B cell (primary cell): ENCODE results near the gene PLD1. TPM values are rescaled to one million over a fixed set of nuclear protein-coding genes. Genes with fewer than 3 reads are reported as not detected.

Source experiments
- ATAC-seq: fragments of 200-7000 bp; cut with Tn5 transposase; one replicate; pipeline ENCODE4 v1.10.0; 2021; ENCODE audit warnings: low read depth, mild to moderate bottlenecking, moderate number of reproducible peaks, moderate library complexity
- CTCF ChIA-PET: fragments of 350-600 bp; sonication (Branson Sonifier 250); formaldehyde crosslinking; loops from one replicate; lab custom pipeline; 2021; ENCODE audit warnings: antibody characterized with exemption, inconsistent platforms; lab: Charles Lee
- POLR2A ChIA-PET: fragments of 350-600 bp; sonication (Branson Sonifier 250); formaldehyde crosslinking; loops from one replicate; lab custom pipeline; 2021; ENCODE audit warnings: antibody characterized with exemption; lab: Charles Lee
- DNase-seq: peaks from one replicate; pipeline ENCODE4 v3.0.0; 2013
- H2AFZ ChIP-seq: 2 replicates; pipeline ENCODE4 v1.6.1; 2012; ENCODE audit warnings: mild to moderate bottlenecking, low read depth, low read length; ENCODE audit not compliant: insufficient read depth, poor library complexity, severe bottlenecking
- H3K27ac ChIP-seq, 2 donors: 1 replicate in 1 of 2; 2 replicates in 1 of 2; pipeline ENCODE4 v1.5.1; 2012 to 2013; ENCODE audit warnings: low read length in 2 of 2, mild to moderate bottlenecking in 2 of 2, moderate library complexity in 1 of 2
- H3K27me3 ChIP-seq, 4 experiments: fragments of 200-600 bp in 1 of 4; sonication (generic) in 1 of 4; replicated peaks in 1 of 4; 1 replicate in 2 of 4; 2 replicates in 2 of 4; pipeline versions ENCODE4 v1.6.1 to v1.7.0; 2013 to 2016; ENCODE audit warnings: low read length in 3 of 4, mild to moderate bottlenecking in 2 of 4, mixed read lengths in 1 of 4, moderate library complexity in 1 of 4; ENCODE audit not compliant: insufficient read depth in 4 of 4, control insufficient read depth in 3 of 4; ENCODE audit errors: control extremely low read depth in 1 of 4
- H3K36me3 ChIP-seq, 2 experiments: replicated peaks in 1 of 2; 1 replicate in 1 of 2; 2 replicates in 1 of 2; pipeline versions ENCODE4 v1.6.1 to v1.7.1; 2013; ENCODE audit warnings: low read length in 1 of 2; ENCODE audit not compliant: insufficient read depth in 2 of 2, control insufficient read depth in 1 of 2; ENCODE audit errors: control extremely low read depth in 1 of 2, extremely low read depth in 1 of 2
- H3K4me1 ChIP-seq, 2 donors: fragments of 200-600 bp in 1 of 2; sonication (generic) in 1 of 2; 1 replicate in 1 of 2; 2 replicates in 1 of 2; pipeline versions ENCODE4 v1.5.1 to v1.6.1; 2013 to 2017; ENCODE audit warnings: low read length in 2 of 2; ENCODE audit not compliant: control insufficient read depth in 2 of 2, insufficient read depth in 2 of 2
- H3K4me2 ChIP-seq: replicated peaks from 2 replicates; pipeline ENCODE3; 2012; ENCODE audit warnings: mild to moderate bottlenecking, low read depth, low read length; ENCODE audit not compliant: poor library complexity, severe bottlenecking
- H3K4me3 ChIP-seq, 5 experiments: fragments of 200-600 bp in 1 of 5; sonication (generic) in 1 of 5; 1 replicate in 3 of 5; 2 replicates in 2 of 5; pipeline versions ENCODE4 v1.5.1 to v1.7.0; 2011 to 2016; ENCODE audit warnings: low read length in 4 of 5, mild to moderate bottlenecking in 4 of 5, low read depth in 2 of 5, control low read depth in 1 of 5, moderate library complexity in 1 of 5; ENCODE audit not compliant: insufficient read depth in 1 of 5; ENCODE audit errors: control extremely low read depth in 1 of 5, extremely low read depth in 1 of 5
- H3K79me2 ChIP-seq: fragments of 200-600 bp; sonication (generic); one replicate; pipeline ENCODE4 v1.6.0; 2016; ENCODE audit warnings: low read length; ENCODE audit not compliant: control insufficient read depth, insufficient read depth
- H3K9ac ChIP-seq: fragments of 200-600 bp; sonication (generic); 2 replicates; pipeline ENCODE4 v1.6.1; 2017; ENCODE audit warnings: mild to moderate bottlenecking, low read length, moderate library complexity
- H3K9me3 ChIP-seq, 3 donors: one replicate each; pipeline versions ENCODE4 v1.6.1 to v1.7.1; 2013; ENCODE audit warnings: low read length in 2 of 3; ENCODE audit not compliant: control insufficient read depth in 2 of 3, insufficient read depth in 1 of 3; ENCODE audit errors: control extremely low read depth in 1 of 3
- H4K20me1 ChIP-seq: 2 replicates; pipeline ENCODE4 v1.6.0; 2012; ENCODE audit warnings: mild to moderate bottlenecking, low read length; ENCODE audit not compliant: insufficient read depth, control insufficient read depth, poor library complexity, severe bottlenecking
- H3K27ac Mint-ChIP-seq: one replicate; pipeline ENCODE4 v1.8.0; 2021; ENCODE audit warnings: mixed read lengths
- H3K27me3 Mint-ChIP-seq: one replicate; pipeline ENCODE4 v1.8.0; 2021; ENCODE audit warnings: mixed read lengths
- H3K4me1 Mint-ChIP-seq: one replicate; pipeline ENCODE4 v1.8.0; 2021; ENCODE audit warnings: mixed read lengths
- H3K4me3 Mint-ChIP-seq: one replicate; pipeline ENCODE4 v1.8.0; 2021; ENCODE audit warnings: mixed read lengths
- H3K9me3 Mint-ChIP-seq: one replicate; pipeline ENCODE4 v1.8.0; 2022; ENCODE audit warnings: mixed read lengths; ENCODE audit not compliant: insufficient read depth
- EZH2 ChIP-seq: IDR thresholded peaks from 2 replicates; pipeline ENCODE4 v1.6.1; 2012; ENCODE audit warnings: borderline replicate concordance, low read depth, mild to moderate bottlenecking, moderate library complexity, low read length; ENCODE audit not compliant: insufficient read depth, poor library complexity, severe bottlenecking
- WGBS: methylation state at CpG from one replicate; pipeline ENCODE4 v1.1.5; 2013; ENCODE audit warnings: missing lambda C conversion rate; ENCODE audit not compliant: insufficient coverage; 5-methylcytosine and 5-hydroxymethylcytosine counted together
- intact Hi-C: fragments of 100-400 bp; cut with micrococcal nuclease; formaldehyde crosslinking; loops from one replicate; pipeline ENCODE4 v1.10.0; 2022
- polyA plus RNA-seq: library from polyadenylated mRNA; depleted of rRNA; stranded (reverse); fragments of >200 nt; gene quantifications from 2 replicates; pipeline ENCODE4 v1.2.3, GENCODE V29; 2012
- total RNA-seq, 2 donors: library from RNA; stranded (reverse); fragments of 120-200 nt in 1 of 2; gene quantifications; 1 replicate in 1 of 2; 2 replicates in 1 of 2; pipeline versions ENCODE4 v1.2.3 to v1.2.4, GENCODE V29; 2013 to 2022
- TF ChIP-seq, protein P1 (sequence below): fragments of 200-600 bp; IDR thresholded peaks from one replicate; pipeline ENCODE4 v1.8.0; 2022; ENCODE audit warnings: antibody characterized with exemption, mild to moderate bottlenecking

Gene PLD1
- total and polyA plus RNA-seq, 2 donors (not counting 1 experiment from before 2014, with no cell fraction given) = 0.24 to 0.52 TPM

DNA sequence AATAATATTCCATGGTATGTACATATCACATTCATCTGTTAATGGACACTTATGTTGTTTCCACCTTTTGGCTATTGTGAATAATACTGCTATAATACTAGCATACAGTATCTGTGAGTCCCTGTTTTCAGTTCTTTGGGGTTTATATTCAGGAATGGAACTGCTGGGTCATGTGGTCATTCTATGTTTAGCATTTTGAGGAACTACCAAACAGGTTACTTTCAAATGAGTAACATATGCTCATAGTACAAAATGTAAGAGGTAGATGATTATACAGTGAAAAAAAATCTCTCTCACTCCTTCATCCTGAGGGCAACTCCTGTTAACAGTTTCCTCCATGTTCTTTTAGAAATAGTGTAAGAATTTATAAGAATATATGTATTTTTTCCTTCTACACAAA, 162.2 kb downstream of the PLD1 start:
- no peak overlapping the region for H3K4me2 ChIP-seq
- no peak overlapping the region for H2AFZ ChIP-seq
- DNase-seq (no peak), ATAC-seq (no peak)
- Mint-ChIP-seq H3K27ac (no peak overlapping the region), H3K27me3 (peaks cover 8% of the 10 kb centered on the region), H3K4me1 (no peaks in the 10 kb centered on the region), H3K9me3 (no peaks in the 10 kb centered on the region), H3K4me3 (no peak overlapping the region)
- H3K27me3 ChIP-seq = no peaks in the 10 kb centered on the region
- H3K9me3 ChIP-seq = no peaks in the 10 kb centered on the region
- no peaks in the 10 kb centered on the region for H3K79me2 ChIP-seq
- no peak overlapping the region for H3K4me3 ChIP-seq
- no peaks in the 10 kb centered on the region for H3K4me1 ChIP-seq
- no peaks in the 10 kb centered on the region for H4K20me1 ChIP-seq
- no peaks in the 10 kb centered on the region for H3K36me3 ChIP-seq
- POLR2A ChIA-PET = no interaction called here
- intact Hi-C loops = no loop called here
- H3K9ac ChIP-seq = no peak overlapping the region
- H3K27ac ChIP-seq = no peak overlapping the region
- CTCF ChIA-PET = no interaction called here
- TF ChIP-seq, protein P1, sequence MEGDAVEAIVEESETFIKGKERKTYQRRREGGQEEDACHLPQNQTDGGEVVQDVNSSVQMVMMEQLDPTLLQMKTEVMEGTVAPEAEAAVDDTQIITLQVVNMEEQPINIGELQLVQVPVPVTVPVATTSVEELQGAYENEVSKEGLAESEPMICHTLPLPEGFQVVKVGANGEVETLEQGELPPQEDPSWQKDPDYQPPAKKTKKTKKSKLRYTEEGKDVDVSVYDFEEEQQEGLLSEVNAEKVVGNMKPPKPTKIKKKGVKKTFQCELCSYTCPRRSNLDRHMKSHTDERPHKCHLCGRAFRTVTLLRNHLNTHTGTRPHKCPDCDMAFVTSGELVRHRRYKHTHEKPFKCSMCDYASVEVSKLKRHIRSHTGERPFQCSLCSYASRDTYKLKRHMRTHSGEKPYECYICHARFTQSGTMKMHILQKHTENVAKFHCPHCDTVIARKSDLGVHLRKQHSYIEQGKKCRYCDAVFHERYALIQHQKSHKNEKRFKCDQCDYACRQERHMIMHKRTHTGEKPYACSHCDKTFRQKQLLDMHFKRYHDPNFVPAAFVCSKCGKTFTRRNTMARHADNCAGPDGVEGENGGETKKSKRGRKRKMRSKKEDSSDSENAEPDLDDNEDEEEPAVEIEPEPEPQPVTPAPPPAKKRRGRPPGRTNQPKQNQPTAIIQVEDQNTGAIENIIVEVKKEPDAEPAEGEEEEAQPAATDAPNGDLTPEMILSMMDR = no peak
- TF ChIP-seq EZH2 = no peak

- Histone ChIP-seq H3K9me3 (no peaks in the 10 kb centered on the region), H3K4me3 (no peak overlapping the region), H3K27me3 (no peaks in the 10 kb centered on the region), H3K79me2 (no peaks in the 10 kb centered on the region), H3K36me3 (no peaks in the 10 kb centered on the region), H2AFZ (no peak overlapping the region), H4K20me1 (no peaks in the 10 kb centered on the region), H3K9ac (no peak overlapping the region), H3K4me2 (no peak overlapping the region), H3K4me1 (no peaks in the 10 kb centered on the region), H3K27ac (no peak overlapping the region)
- POLR2A ChIA-PET = no interaction called here
- Mint-ChIP-seq H3K4me1 (no peaks in the 10 kb centered on the region), H3K4me3 (no peak overlapping the region), H3K27me3 (peaks cover 11% of the 10 kb centered on the region), H3K27ac (no peak overlapping the region), H3K9me3 (no peaks in the 10 kb centered on the region)
- no peak for TF ChIP-seq EZH2
- TF ChIP-seq, protein P1 = peak; percentile 42
- CTCF ChIA-PET = interaction anchor here (0.5 to 2.1 kb wide), 7 partner anchors 12 to 695 kb away, joined by 3 to 6 read pairs (median 4); no protein-coding TSS in a partner anchor
- no peak for DNase-seq
- WGBS = 56% methylated on average over 2 of the region's 4 CpGs
- intact Hi-C loops = loop anchor here (2.0 kb wide), 1 partner anchor 694 kb away; no protein-coding TSS in a partner anchor
- ATAC-seq = no peak
These were observed 163.7 kb downstream of the PLD1 start for GRCh38 chr3:171646357-171647133.
